PC-3 (cell line): ENCODE measurements around the gene SPX. TPM values are rescaled to one million over a fixed set of nuclear protein-coding genes. Genes with fewer than 3 reads are reported as not detected.

Source experiments
- ATAC-seq: fragments of 200-7000 bp; cut with Tn5 transposase; 2 replicates; pipeline ENCODE4 v1.9.1; 2020; ENCODE audit warnings: mild to moderate bottlenecking, moderate library complexity
- BruUV-seq: library from RNA; stranded (reverse); fragments of 400-500 nt; replicated peaks from 2 replicates; lab custom pipeline; 2021; lab: Mats Ljungman, UMichigan
- CTCF ChIA-PET: fragments of 300-600 bp; sonication (Branson Sonifier 250); formaldehyde crosslinking; loops from one replicate; lab custom pipeline; 2022; ENCODE audit warnings: antibody characterized with exemption; lab: Charles Lee
- POLR2A ChIA-PET: fragments of 300-600 bp; sonication (Branson Sonifier 250); formaldehyde crosslinking; loops from one replicate; lab custom pipeline; 2022; ENCODE audit warnings: antibody characterized with exemption; ENCODE audit not compliant: unreplicated experiment; lab: Charles Lee
- DNase-seq: peaks from one replicate; pipeline ENCODE4 v3.0.0-alpha.2; 2015
- H2AFZ ChIP-seq: fragments of 300-600 bp; sonication (generic); 2 replicates; pipeline ENCODE4 v1.6.0; 2016; ENCODE audit warnings: antibody characterized with exemption, low read length
- H3F3A ChIP-seq: fragments of 300-600 bp; sonication (generic); one replicate; pipeline ENCODE4 v1.6.0; 2017; ENCODE audit warnings: antibody characterized with exemption, low read length, control low read depth, mild to moderate bottlenecking; ENCODE audit not compliant: unreplicated experiment
- H3K27ac ChIP-seq: fragments of 300-600 bp; sonication (generic); 2 replicates; pipeline ENCODE4 v1.5.1; 2016; ENCODE audit warnings: mild to moderate bottlenecking, low read length
- H3K27me3 ChIP-seq: fragments of 300-600 bp; sonication (generic); 2 replicates; pipeline ENCODE4 v1.6.1; 2016; ENCODE audit warnings: low read length, mixed read lengths
- H3K36me3 ChIP-seq: fragments of 300-600 bp; sonication (generic); 2 replicates; pipeline ENCODE4 v1.6.1; 2016; ENCODE audit warnings: low read depth, mixed run types, low read length, mixed read lengths
- H3K4me1 ChIP-seq: fragments of 300-600 bp; sonication (generic); 2 replicates; pipeline ENCODE4 v1.5.1; 2016; ENCODE audit warnings: low read length; ENCODE audit not compliant: insufficient read depth
- H3K4me2 ChIP-seq: fragments of 300-600 bp; sonication (generic); 2 replicates; pipeline ENCODE4 v1.6.0; 2016; ENCODE audit warnings: low read length
- H3K4me3 ChIP-seq: fragments of 300-600 bp; sonication (generic); 2 replicates; pipeline ENCODE4 v1.5.1; 2016; ENCODE audit warnings: mild to moderate bottlenecking, low read length, mixed read lengths
- H3K79me2 ChIP-seq: fragments of 300-600 bp; sonication (generic); 2 replicates; pipeline ENCODE4 v1.6.1; 2017; ENCODE audit warnings: low read length, mixed read lengths
- H3K9ac ChIP-seq: fragments of 300-600 bp; sonication (generic); 2 replicates; pipeline ENCODE4 v1.6.0; 2016; ENCODE audit warnings: mild to moderate bottlenecking, low read length
- H3K9me2 ChIP-seq: fragments of 300-600 bp; sonication (generic); replicated peaks from 2 replicates; pipeline ENCODE4 v1.6.1; 2016; ENCODE audit warnings: mixed run types, low read length, mixed read lengths
- H3K9me3 ChIP-seq: fragments of 300-600 bp; sonication (generic); 2 replicates; pipeline ENCODE4 v1.6.1; 2016; ENCODE audit warnings: low read length, mixed read lengths
- H4K20me1 ChIP-seq: fragments of 300-600 bp; sonication (generic); 2 replicates; pipeline ENCODE4 v1.6.1; 2016; ENCODE audit warnings: low read length, mixed read lengths
- CTCF ChIP-seq: fragments of 300-600 bp; sonication (generic); conservative IDR thresholded peaks from 2 replicates; pipeline ENCODE4 v1.5.1; 2017; ENCODE audit warnings: antibody characterized with exemption, low read depth, mild to moderate bottlenecking, low read length
- EZH2 ChIP-seq: fragments of 300-600 bp; sonication (generic); IDR thresholded peaks from one replicate; pipeline ENCODE4 v1.6.1; 2017; ENCODE audit warnings: antibody characterized with exemption, mild to moderate bottlenecking, low read length; ENCODE audit not compliant: unreplicated experiment
- EZH2phosphoT487 ChIP-seq: fragments of 300-600 bp; sonication (generic); IDR thresholded peaks from 2 replicates; pipeline ENCODE4 v1.6.1; 2018; ENCODE audit warnings: mild to moderate bottlenecking, antibody characterized with exemption, low read length, borderline replicate concordance
- intact Hi-C: fragments of 100-400 bp; cut with micrococcal nuclease; formaldehyde crosslinking; loops from 2 replicates; pipeline ENCODE4 v1.9.0; 2023
- total RNA-seq: library from RNA; depleted of rRNA; stranded (reverse); fragments of >200 nt; gene quantifications from 2 replicates; pipeline ENCODE4 v1.2.3, GENCODE V29; 2014

Gene SPX
- total RNA-seq, 1 experiment from 2014 or later, result 0.87 TPM

GRCh38 chr12:21552635-21553328 lies 26.7 kb downstream of the SPX start:
- no TSS peak for BruUV-seq
- intact Hi-C loops, result no loop called here
- POLR2A ChIA-PET, result no interaction called here

GRCh38 chr12:21553329-21553675 lies 27.2 kb downstream of the SPX start:
- Histone ChIP-seq H3K9me3 (no peaks in the 10 kb centered on the region), H2AFZ (no peak overlapping the region), H4K20me1 (no peaks in the 10 kb centered on the region), H3K4me2 (no peak overlapping the region), H3K9me2 (no peaks in the 10 kb centered on the region), H3K79me2 (no peaks in the 10 kb centered on the region), H3K36me3 (no peaks in the 10 kb centered on the region), H3K27me3 (no peaks in the 10 kb centered on the region), H3K4me3 (no peak overlapping the region), H3F3A (no peaks in the 10 kb centered on the region), H3K9ac (no peak overlapping the region), H3K27ac (no peak overlapping the region), H3K4me1 (no peaks in the 10 kb centered on the region)
- no TSS peak for BruUV-seq
- ChIA-PET CTCF (no interaction called here), POLR2A (no interaction called here)
- TF ChIP-seq EZH2phosphoT487, result no peak
- TF ChIP-seq EZH2, result no peak
- TF ChIP-seq CTCF, result no peak
- ATAC-seq (no peak), DNase-seq (no peak)
- intact Hi-C loops, result no loop called here

More at GRCh38 chr12:21552635-21553328, 26.7 kb downstream of the SPX start:
- DNase-seq, result no peak
- Histone ChIP-seq H3K4me1 (no peaks in the 10 kb centered on the region), H3K4me2 (no peak overlapping the region), H3K27me3 (no peaks in the 10 kb centered on the region), H3K27ac (no peak overlapping the region), H3F3A (no peaks in the 10 kb centered on the region), H2AFZ (no peak overlapping the region), H3K9me2 (no peaks in the 10 kb centered on the region), H3K9ac (no peak overlapping the region), H3K9me3 (no peaks in the 10 kb centered on the region), H4K20me1 (no peaks in the 10 kb centered on the region), H3K79me2 (no peaks in the 10 kb centered on the region), H3K4me3 (no peak overlapping the region), H3K36me3 (no peaks in the 10 kb centered on the region)
- ATAC-seq, result no peak
- TF ChIP-seq EZH2 (no peak), CTCF (no peak), EZH2phosphoT487 (no peak)
- CTCF ChIA-PET, result no interaction called here

GRCh38 chr12:21558100-21558679 lies 32.1 kb downstream of the SPX start:
- DNase-seq (no peak), ATAC-seq (no peak)
- no peaks in the 10 kb centered on the region for H3K9me2 ChIP-seq
- CTCF ChIA-PET, result no interaction called here
- no peak overlapping the region for H3K4me2 ChIP-seq
- no peaks in the 10 kb centered on the region for H3K27me3 ChIP-seq
- no peaks in the 10 kb centered on the region for H3K79me2 ChIP-seq
- no peak overlapping the region for H3K27ac ChIP-seq
- H3F3A ChIP-seq, result peaks cover 5% of the 10 kb centered on the region
- no peaks in the 10 kb centered on the region for H4K20me1 ChIP-seq
- TF ChIP-seq EZH2 (no peak), EZH2phosphoT487 (no peak)
- intact Hi-C loops, result no loop called here
- BruUV-seq, result no TSS peak
- no peak overlapping the region for H2AFZ ChIP-seq
- H3K4me1 ChIP-seq, result peaks cover 17% of the 10 kb centered on the region
- POLR2A ChIA-PET, result no interaction called here
- no peaks in the 10 kb centered on the region for H3K36me3 ChIP-seq
- H3K4me3 ChIP-seq, result no peak overlapping the region
- no peak overlapping the region for H3K9ac ChIP-seq
- H3K9me3 ChIP-seq, result no peaks in the 10 kb centered on the region
